ENCODE results near the gene ICE2.

The ICE2 gene

DNA sequence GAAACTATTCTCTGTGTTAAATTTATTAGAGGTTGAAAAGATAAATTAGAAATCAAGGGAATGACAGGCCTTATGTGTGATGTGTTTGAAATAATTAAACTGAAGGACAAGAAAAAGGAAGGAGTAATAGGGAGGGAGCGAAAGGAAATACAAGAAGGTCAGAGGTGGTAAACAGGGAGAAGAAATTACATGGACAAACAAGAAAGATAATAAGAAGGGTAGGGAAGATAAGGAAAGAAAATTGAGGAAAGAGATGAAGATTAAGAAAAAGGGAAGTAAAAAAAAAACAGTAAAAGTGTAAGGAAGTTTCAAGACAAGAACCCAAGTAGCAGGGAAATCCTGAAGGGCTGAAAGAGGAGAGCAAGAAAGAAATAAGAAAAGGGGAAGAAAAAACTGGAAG is 54.9 kb downstream of the ICE2 start:
- H3K27me3 Mint-ChIP-seq (ENCODE audit: low read depth, poor library complexity) = no peaks in the 10 kb centered on the region
- no peak overlapping the region for H3K4me3 Mint-ChIP-seq
- no peak for DNase-seq
- TF ChIP-seq, protein P1, sequence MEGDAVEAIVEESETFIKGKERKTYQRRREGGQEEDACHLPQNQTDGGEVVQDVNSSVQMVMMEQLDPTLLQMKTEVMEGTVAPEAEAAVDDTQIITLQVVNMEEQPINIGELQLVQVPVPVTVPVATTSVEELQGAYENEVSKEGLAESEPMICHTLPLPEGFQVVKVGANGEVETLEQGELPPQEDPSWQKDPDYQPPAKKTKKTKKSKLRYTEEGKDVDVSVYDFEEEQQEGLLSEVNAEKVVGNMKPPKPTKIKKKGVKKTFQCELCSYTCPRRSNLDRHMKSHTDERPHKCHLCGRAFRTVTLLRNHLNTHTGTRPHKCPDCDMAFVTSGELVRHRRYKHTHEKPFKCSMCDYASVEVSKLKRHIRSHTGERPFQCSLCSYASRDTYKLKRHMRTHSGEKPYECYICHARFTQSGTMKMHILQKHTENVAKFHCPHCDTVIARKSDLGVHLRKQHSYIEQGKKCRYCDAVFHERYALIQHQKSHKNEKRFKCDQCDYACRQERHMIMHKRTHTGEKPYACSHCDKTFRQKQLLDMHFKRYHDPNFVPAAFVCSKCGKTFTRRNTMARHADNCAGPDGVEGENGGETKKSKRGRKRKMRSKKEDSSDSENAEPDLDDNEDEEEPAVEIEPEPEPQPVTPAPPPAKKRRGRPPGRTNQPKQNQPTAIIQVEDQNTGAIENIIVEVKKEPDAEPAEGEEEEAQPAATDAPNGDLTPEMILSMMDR (IDR thresholded peaks at IDR 0.05) = no peak
- H3K9me3 Mint-ChIP-seq = no peaks in the 10 kb centered on the region
- H3K4me1 Mint-ChIP-seq = peaks cover 21% of the 10 kb centered on the region
- peaks cover 34% of the 10 kb centered on the region for H3K36me3 Mint-ChIP-seq (ENCODE audit: low read depth)
- peak overlapping the region; percentile 78 for H3K27ac Mint-ChIP-seq

DNA sequence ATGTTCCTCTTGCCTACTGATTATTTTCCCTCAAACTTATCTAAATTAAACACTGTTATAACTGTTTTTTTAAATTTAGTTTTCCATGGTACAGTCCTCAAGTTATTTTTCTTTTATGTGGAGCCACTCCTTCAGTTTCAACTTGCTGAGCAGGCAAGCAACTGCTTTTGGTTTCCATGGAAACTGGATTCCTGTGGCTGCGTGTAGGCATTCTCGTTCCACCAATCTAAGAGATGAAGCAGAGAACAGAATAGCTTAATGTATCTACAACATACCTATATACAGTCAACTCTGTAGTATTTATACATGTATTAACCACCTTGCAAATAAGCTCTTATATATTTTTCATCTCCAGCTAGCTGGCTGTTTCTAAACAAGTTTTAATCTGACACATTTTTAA is 55.4 kb downstream of the ICE2 start:
- H3K9me3 Mint-ChIP-seq = no peaks in the 10 kb centered on the region
- DNase-seq = peak; percentile 31

DNA sequence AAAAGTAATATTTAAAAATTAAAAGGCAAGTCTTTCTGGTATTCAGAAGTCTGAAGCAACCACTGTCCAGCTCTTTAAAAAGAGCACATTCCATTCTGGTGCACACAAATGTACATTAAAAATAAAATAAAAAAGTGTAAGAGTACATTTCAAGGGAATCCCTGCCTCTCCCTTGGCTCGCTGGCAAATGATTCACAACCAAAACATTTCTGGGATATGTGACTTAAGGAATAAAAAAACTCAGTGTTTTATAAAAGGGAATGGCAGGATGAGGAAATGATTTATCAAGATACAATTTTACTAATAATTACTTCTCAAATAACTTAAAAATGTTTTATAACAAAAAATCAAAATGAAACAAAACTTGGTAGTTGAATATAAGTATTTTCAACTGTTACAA is 57.4 kb downstream of the ICE2 start:
- Mint-ChIP-seq H3K4me3 (no peak overlapping the region), H3K27ac (no peak overlapping the region), H3K27me3 (ENCODE audit: low read depth, poor library complexity) (no peaks in the 10 kb centered on the region), H3K9me3 (no peaks in the 10 kb centered on the region), H3K4me1 (peaks cover 21% of the 10 kb centered on the region), H3K36me3 (ENCODE audit: low read depth) (peaks cover 23% of the 10 kb centered on the region)
- no peak for DNase-seq
- TF ChIP-seq, protein P1 (IDR thresholded peaks at IDR 0.05) = no peak

More for the DNA sequence above, 55.4 kb downstream of the ICE2 start:
- TF ChIP-seq, protein P1 (IDR thresholded peaks at IDR 0.05) = no peak
- Mint-ChIP-seq H3K4me3 (no peak overlapping the region), H3K27ac (peak overlapping the region; percentile 78), H3K36me3 (ENCODE audit: low read depth) (peaks cover 34% of the 10 kb centered on the region), H3K4me1 (peaks cover 21% of the 10 kb centered on the region), H3K27me3 (ENCODE audit: low read depth, poor library complexity) (no peaks in the 10 kb centered on the region)

DNA sequence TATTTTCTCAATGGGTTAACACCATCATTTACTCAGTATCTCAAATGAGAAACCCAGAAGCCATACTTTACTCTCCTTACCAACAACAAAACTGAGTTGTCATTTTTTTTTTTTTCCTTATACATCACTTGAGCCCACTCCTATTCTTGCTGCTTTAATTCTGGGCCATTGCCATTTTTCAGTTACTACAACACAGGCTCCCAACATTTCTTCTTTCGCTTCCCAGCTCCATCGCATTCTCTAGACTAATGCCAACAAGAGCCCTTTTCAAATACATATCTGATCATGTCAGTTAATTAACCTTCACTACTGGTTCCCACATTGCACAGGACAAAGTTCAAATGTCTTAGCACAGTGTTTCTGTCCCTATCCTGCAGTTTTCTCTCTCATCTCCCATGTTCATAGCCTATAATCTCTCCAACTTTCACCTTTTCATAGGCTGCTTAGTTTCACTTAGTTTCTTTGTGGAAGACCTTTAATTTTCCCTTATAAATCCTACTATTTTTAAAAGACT is 58.7 kb downstream of the ICE2 start:
- H3K4me1 Mint-ChIP-seq = peaks cover 21% of the 10 kb centered on the region
- no peak overlapping the region for H3K4me3 Mint-ChIP-seq
- no peak for DNase-seq
- H3K9me3 Mint-ChIP-seq = no peaks in the 10 kb centered on the region
- no peak overlapping the region for H3K27ac Mint-ChIP-seq
- peaks cover 23% of the 10 kb centered on the region for H3K36me3 Mint-ChIP-seq (ENCODE audit: low read depth)
- TF ChIP-seq, protein P1 (IDR thresholded peaks at IDR 0.05) = no peak
- H3K27me3 Mint-ChIP-seq (ENCODE audit: low read depth, poor library complexity) = no peaks in the 10 kb centered on the region

DNA sequence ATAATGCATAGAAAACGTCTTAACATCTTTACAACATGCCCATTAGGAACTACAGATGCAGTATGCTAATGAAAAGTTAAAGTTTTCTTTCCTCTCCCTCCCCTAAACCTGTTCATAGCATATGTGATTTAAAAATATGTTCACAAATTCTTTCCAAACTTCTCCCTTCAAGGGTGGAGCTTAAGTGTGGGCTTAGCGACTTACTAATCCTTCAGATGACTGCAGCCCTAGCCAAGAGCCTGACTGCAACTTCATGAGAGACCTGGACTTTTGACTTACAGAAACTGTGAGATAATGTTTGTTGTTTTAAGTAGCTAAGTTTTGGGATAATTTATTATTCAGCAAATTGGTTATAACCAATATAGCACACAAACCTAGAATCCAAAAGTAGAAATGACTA is 59.2 kb downstream of the ICE2 start:
- TF ChIP-seq, protein P1 (IDR thresholded peaks at IDR 0.05) = no peak
- Mint-ChIP-seq H3K4me3 (no peak overlapping the region), H3K9me3 (no peaks in the 10 kb centered on the region), H3K36me3 (ENCODE audit: low read depth) (peaks cover 23% of the 10 kb centered on the region), H3K27ac (no peak overlapping the region), H3K27me3 (ENCODE audit: low read depth, poor library complexity) (no peaks in the 10 kb centered on the region), H3K4me1 (peaks cover 17% of the 10 kb centered on the region)
- no peak for DNase-seq

DNA sequence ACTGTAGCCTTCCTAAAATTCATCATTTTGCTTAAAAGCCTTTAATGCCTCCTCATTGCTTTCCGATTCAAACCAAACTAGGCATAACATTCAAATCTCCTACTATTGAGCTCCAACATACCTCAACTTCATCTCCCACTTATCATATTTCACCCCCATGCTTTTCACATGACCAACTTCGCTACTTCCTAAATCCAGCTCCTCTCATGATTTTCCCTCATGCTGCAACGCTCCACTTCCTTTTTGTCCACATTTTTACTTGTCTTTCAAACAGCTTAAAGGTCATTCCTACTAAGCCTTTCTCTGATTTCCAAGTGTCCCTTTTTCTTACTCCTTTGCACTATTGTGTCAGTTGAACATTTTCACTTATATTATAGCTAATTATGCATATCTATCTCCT is 60.8 kb downstream of the ICE2 start:
- Mint-ChIP-seq H3K36me3 (ENCODE audit: low read depth) (peaks cover 19% of the 10 kb centered on the region), H3K27ac (no peak overlapping the region), H3K27me3 (ENCODE audit: low read depth, poor library complexity) (peaks cover 4% of the 10 kb centered on the region), H3K9me3 (no peaks in the 10 kb centered on the region), H3K4me3 (no peak overlapping the region), H3K4me1 (peaks cover 5% of the 10 kb centered on the region)
- no peak for DNase-seq
- TF ChIP-seq, protein P1 (IDR thresholded peaks at IDR 0.05) = no peak

All from nephron progenitor cell (in vitro differentiated cells).